Measurements from ENCODE around the gene SHFL. TPM values are rescaled to one million over a fixed set of nuclear protein-coding genes. Genes with fewer than 3 reads are reported as not detected.

Gene SHFL
- 10 to 100 TPM in 3 of 4 donors, 1 to 10 TPM in 1; 8.6 to 36.7 (median 25.6) TPM for total RNA-seq

GRCh38 chr19:10085641-10086590, at the start of gene SHFL:
Gene SHFL (plus strand): TSS chr19:10086317. CDS start chr19:10086428, 111 bp downstream.
- no peak for TF ChIP-seq CTCF (IDR thresholded peaks at IDR 0.05; ENCODE audit: low read depth)

- no peak for TF ChIP-seq CTCF (IDR thresholded peaks at IDR 0.05; ENCODE audit: low read depth)
Measured at GRCh38 chr19:10036601-10037071, 49.5 kb upstream of the SHFL start.

GRCh38 chr19:10037367-10037766, 48.8 kb upstream of the SHFL start:
- no peak for TF ChIP-seq CTCF (IDR thresholded peaks at IDR 0.05; ENCODE audit: low read depth)

GRCh38 chr19:10037809-10038208, 48.3 kb upstream of the SHFL start:
- no peak for TF ChIP-seq CTCF (IDR thresholded peaks at IDR 0.05; ENCODE audit: low read depth)

- no peak for TF ChIP-seq CTCF (IDR thresholded peaks at IDR 0.05; ENCODE audit: low read depth)
Measured at GRCh38 chr19:10043286-10043927, 42.7 kb upstream of the SHFL start.

GRCh38 chr19:10044390-10044789, 41.7 kb upstream of the SHFL start:
- TF ChIP-seq CTCF (IDR thresholded peaks at IDR 0.05; ENCODE audit: low read depth) = no peak

GRCh38 chr19:10045371-10045770, 40.7 kb upstream of the SHFL start:
- TF ChIP-seq CTCF (IDR thresholded peaks at IDR 0.05; ENCODE audit: low read depth) = no peak

Measured in subcutaneous adipose tissue (tissue), 4 donors.